Karpas-422 (cell line): ENCODE data around the gene SFTPB. TPM values are rescaled to one million over a fixed set of nuclear protein-coding genes. Genes with fewer than 3 reads are reported as not detected.
"Not testable (repeated sequence)": the region's sequence is repeated elsewhere in the genome, so short reads cannot be mapped to it uniquely, and the experiment has no call there.

ENCODE experiments used
- DNase-seq: peaks from one replicate; pipeline ENCODE4 v3.0.0-alpha.2; 2015
- H2AFZ ChIP-seq: fragments of 200-600 bp; sonication (generic); 2 replicates; pipeline ENCODE4 v1.6.1; 2014; ENCODE audit warnings: antibody characterized with exemption, low read length, mixed read lengths
- H3K27ac ChIP-seq: fragments of 200-600 bp; sonication (generic); 2 replicates; pipeline ENCODE4 v1.5.1; 2014; ENCODE audit warnings: mild to moderate bottlenecking, low read length, moderate library complexity
- H3K27me3 ChIP-seq: fragments of 200-600 bp; sonication (generic); 2 replicates; pipeline ENCODE4 v1.6.1; 2014; ENCODE audit warnings: low read length, mixed read lengths
- H3K36me3 ChIP-seq: fragments of 200-600 bp; sonication (generic); 2 replicates; pipeline ENCODE4 v1.6.1; 2014; ENCODE audit warnings: low read length, mixed read lengths; ENCODE audit not compliant: insufficient read depth
- H3K4me1 ChIP-seq: fragments of 200-600 bp; sonication (generic); 2 replicates; pipeline ENCODE4 v1.6.1; 2014; ENCODE audit warnings: mild to moderate bottlenecking, low read length, mixed read lengths
- H3K4me2 ChIP-seq: fragments of 200-600 bp; sonication (generic); 2 replicates; pipeline ENCODE4 v1.6.1; 2014; ENCODE audit warnings: low read length, low read depth, mild to moderate bottlenecking; ENCODE audit not compliant: poor library complexity, severe bottlenecking
- H3K4me3 ChIP-seq: fragments of 200-600 bp; sonication (generic); 2 replicates; pipeline ENCODE4 v1.5.1; 2014; ENCODE audit warnings: mild to moderate bottlenecking, antibody characterized with exemption, low read length, mixed read lengths
- H3K79me2 ChIP-seq: fragments of 200-600 bp; sonication (generic); 2 replicates; pipeline ENCODE4 v1.6.1; 2014; ENCODE audit warnings: mild to moderate bottlenecking, low read length, mixed read lengths
- H3K9ac ChIP-seq: fragments of 200-600 bp; sonication (generic); 2 replicates; pipeline ENCODE4 v1.6.0; 2014; ENCODE audit warnings: low read length
- H3K9me2 ChIP-seq: fragments of 200-600 bp; sonication (generic), shearing (Covaris generic); replicated peaks from 2 replicates; pipeline ENCODE4 v1.6.0; 2014; ENCODE audit warnings: mild to moderate bottlenecking, low read length, moderate library complexity; ENCODE audit not compliant: insufficient read depth
- H3K9me3 ChIP-seq: fragments of 300-700, 200-600 bp; sonication (generic); 2 replicates; pipeline ENCODE4 v1.6.1; 2014; ENCODE audit warnings: low read length, mixed read lengths
- H4K20me1 ChIP-seq: fragments of 200-600 bp; sonication (generic); 2 replicates; pipeline ENCODE4 v1.6.1; 2014; ENCODE audit warnings: mild to moderate bottlenecking, antibody characterized with exemption, low read length, low read depth; ENCODE audit not compliant: insufficient read depth
- total RNA-seq: library from RNA; depleted of rRNA; stranded (reverse); fragments of >200 nt; shearing (Covaris generic); gene quantifications from 2 replicates; pipeline ENCODE4 v1.2.3, GENCODE V29; 2014; ENCODE audit warnings: low replicate concordance

The SFTPB gene
- total RNA-seq, 1 experiment from 2014 or later = not detected

DNA sequence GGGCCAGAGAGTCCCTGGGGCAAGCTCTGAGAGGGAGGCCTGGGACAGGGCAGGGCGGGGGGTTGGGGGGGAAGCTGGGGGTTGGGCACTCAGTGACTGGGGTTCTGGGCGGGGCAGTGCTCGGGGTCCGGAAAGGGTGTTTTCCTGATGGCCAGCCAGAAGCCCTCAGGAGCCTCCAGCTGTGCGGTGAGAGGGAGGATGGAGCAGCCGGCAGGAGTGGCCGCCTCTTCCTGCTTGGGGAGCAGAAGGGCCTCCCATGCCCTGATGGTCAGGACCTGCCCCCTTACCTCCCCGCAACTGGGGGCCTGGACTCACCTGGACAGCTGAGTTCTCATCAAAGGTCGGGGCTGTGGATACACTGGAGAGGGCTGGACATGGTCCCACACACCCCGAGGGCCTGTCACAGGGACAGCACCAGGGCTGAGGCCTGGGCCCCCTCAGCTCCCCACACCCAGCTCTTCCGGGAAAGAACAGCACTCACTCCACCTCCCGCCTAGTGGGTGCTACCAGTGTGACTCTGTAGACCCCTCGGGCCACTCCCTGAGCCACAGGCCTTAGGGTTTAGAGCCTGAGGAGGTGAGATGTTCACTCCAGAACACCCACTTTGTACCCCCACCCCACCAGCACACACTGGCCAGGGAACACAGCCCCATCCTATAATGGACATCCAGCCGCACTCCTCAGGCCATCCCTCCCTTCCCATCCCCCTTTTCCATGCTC lies 6.7 kb downstream of the SFTPB start:
- Histone ChIP-seq H3K9me2 (no peaks in the 10 kb centered on the region), H3K9me3 (no peaks in the 10 kb centered on the region), H3K36me3 (no peaks in the 10 kb centered on the region), H3K9ac (no peak overlapping the region), H3K27me3 (no peaks in the 10 kb centered on the region), H3K4me2 (no peak overlapping the region), H3K27ac (no peak overlapping the region), H3K4me3 (no peak overlapping the region), H2AFZ (no peak overlapping the region), H3K4me1 (no peaks in the 10 kb centered on the region), H4K20me1 (no peaks in the 10 kb centered on the region), H3K79me2 (no peaks in the 10 kb centered on the region)
- DNase-seq = no peak

DNA sequence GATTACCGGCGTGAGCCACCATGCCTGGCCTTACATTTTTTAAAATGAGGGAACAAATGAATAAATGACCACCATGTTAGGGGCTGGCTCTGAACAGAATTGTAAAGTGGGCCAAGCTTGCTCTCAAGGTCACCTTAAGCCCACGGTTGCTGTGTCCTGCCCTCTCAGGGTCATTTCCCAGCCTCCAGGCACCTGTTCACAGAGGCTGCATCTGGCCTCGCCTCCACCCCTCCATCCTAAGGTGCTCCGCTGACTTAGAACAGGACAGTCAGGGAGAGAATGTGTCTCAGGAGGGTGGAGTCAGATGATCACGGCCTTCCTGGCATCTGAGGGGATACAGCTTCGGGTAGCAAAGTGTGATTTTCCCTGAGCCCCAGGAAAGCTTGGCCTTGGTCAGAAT lies 7.3 kb downstream of the SFTPB start:
- Histone ChIP-seq H3K36me3 (no peaks in the 10 kb centered on the region), H3K9me2 (no peaks in the 10 kb centered on the region), H3K79me2 (no peaks in the 10 kb centered on the region), H3K27ac (no peak overlapping the region), H3K4me3 (no peak overlapping the region), H4K20me1 (no peaks in the 10 kb centered on the region), H3K9ac (no peak overlapping the region), H3K4me1 (no peaks in the 10 kb centered on the region), H3K27me3 (no peaks in the 10 kb centered on the region), H3K4me2 (no peak overlapping the region), H3K9me3 (no peaks in the 10 kb centered on the region), H2AFZ (no peak overlapping the region)
- DNase-seq = no peak

GRCh38 chr2:85660301-85660700 lies 7.7 kb downstream of the SFTPB start:
- not testable (repeated sequence) for H3K9me3 ChIP-seq, H3K9me2 ChIP-seq, H3K27me3 ChIP-seq, H3K9ac ChIP-seq, DNase-seq, H3K4me3 ChIP-seq, H3K27ac ChIP-seq, H4K20me1 ChIP-seq, H3K4me1 ChIP-seq, H2AFZ ChIP-seq, H3K4me2 ChIP-seq, H3K36me3 ChIP-seq, H3K79me2 ChIP-seq

- no peaks in the 10 kb centered on the region for H4K20me1 ChIP-seq
- H3K4me1 ChIP-seq = no peaks in the 10 kb centered on the region
- DNase-seq = no peak
- H3K79me2 ChIP-seq = no peaks in the 10 kb centered on the region
- peaks cover under 1% of the 10 kb centered on the region; the same call in 1 of the 2 replicates for H3K36me3 ChIP-seq
- H3K27me3 ChIP-seq = no peaks in the 10 kb centered on the region
- H3K27ac ChIP-seq = no peak overlapping the region
- H3K4me2 ChIP-seq = no peak overlapping the region
- H3K4me3 ChIP-seq = no peak overlapping the region
- H2AFZ ChIP-seq = no peak overlapping the region
- no peaks in the 10 kb centered on the region for H3K9me2 ChIP-seq
- no peaks in the 10 kb centered on the region for H3K9me3 ChIP-seq
- H3K9ac ChIP-seq = no peak overlapping the region
These were observed 8.5 kb downstream of the SFTPB start for GRCh38 chr2:85659324-85659981.

- not testable (repeated sequence) for H3K27me3 ChIP-seq, H4K20me1 ChIP-seq, H3K4me2 ChIP-seq, H3K27ac ChIP-seq, H3K4me3 ChIP-seq, DNase-seq, H3K4me1 ChIP-seq, H3K79me2 ChIP-seq, H3K36me3 ChIP-seq, H3K9me3 ChIP-seq, H3K9me2 ChIP-seq, H2AFZ ChIP-seq, H3K9ac ChIP-seq
These were observed 10.6 kb downstream of the SFTPB start for GRCh38 chr2:85657399-85657798.

DNA sequence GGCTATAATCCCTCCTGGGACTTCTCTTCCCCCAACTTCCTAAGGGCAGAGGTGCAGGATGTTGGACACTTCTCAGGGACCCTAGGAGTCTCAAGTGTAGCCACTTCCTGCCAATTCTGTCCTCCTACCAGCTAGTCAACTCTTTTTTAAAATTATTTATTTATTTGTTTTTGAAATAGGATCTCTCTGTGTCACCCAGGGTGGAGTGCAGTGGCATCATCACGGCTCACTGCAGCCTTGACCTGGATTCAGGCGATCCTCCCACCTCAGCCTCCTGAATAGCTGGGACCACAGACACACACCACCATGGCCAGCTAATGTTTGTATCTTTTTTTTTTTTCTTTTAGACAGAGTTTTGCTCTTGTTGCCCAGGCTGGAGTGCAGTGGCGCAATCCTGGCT lies 11.5 kb downstream of the SFTPB start:
- H4K20me1 ChIP-seq = no peaks in the 10 kb centered on the region
- H3K9me3 ChIP-seq = no peaks in the 10 kb centered on the region
- no peak overlapping the region for H3K4me2 ChIP-seq
- H3K4me1 ChIP-seq = no peaks in the 10 kb centered on the region
- H3K36me3 ChIP-seq = peaks cover 10% of the 10 kb centered on the region
- no peaks in the 10 kb centered on the region for H3K9me2 ChIP-seq
- H3K27ac ChIP-seq = no peak overlapping the region
- no peaks in the 10 kb centered on the region for H3K27me3 ChIP-seq
- DNase-seq = no peak
- H3K4me3 ChIP-seq = no peak overlapping the region
- no peak overlapping the region for H3K9ac ChIP-seq
- H2AFZ ChIP-seq = no peak overlapping the region
- no peaks in the 10 kb centered on the region for H3K79me2 ChIP-seq

GRCh38 chr2:85655961-85656417 lies 12.0 kb downstream of the SFTPB start:
- Histone ChIP-seq H3K27me3 (no peaks in the 10 kb centered on the region), H3K9me3 (no peaks in the 10 kb centered on the region), H3K9ac (no peak overlapping the region), H4K20me1 (no peaks in the 10 kb centered on the region), H3K36me3 (peaks cover 15% of the 10 kb centered on the region), H3K9me2 (no peaks in the 10 kb centered on the region), H3K4me1 (no peaks in the 10 kb centered on the region), H3K27ac (no peak overlapping the region), H2AFZ (no peak overlapping the region), H3K4me2 (no peak overlapping the region), H3K79me2 (no peaks in the 10 kb centered on the region), H3K4me3 (no peak overlapping the region)
- DNase-seq = no peak

DNA sequence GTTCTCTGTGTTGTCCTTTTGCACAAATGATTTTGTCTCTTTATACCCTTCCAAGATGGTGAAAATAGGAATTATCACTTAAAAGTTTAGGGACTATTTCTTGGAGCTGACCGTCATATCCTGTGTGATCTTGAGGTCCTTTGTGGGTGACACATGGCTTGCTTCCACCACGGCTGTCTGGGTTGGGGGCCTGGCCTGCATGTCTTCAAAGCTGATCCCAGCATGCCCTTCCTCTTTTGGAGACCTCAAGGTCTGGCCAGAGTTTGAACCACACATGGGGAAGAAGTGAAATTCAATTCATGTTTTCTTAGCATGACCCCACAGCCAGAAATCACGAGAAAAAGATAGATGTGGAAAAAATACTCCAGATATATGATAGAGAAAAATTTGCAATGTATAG lies 14.0 kb downstream of the SFTPB start:
- H3K36me3 ChIP-seq = peaks cover 28% of the 10 kb centered on the region
- DNase-seq = no peak
- H3K79me2 ChIP-seq = no peaks in the 10 kb centered on the region
- H3K4me1 ChIP-seq = no peaks in the 10 kb centered on the region
- no peak overlapping the region for H3K4me3 ChIP-seq
- H3K9me2 ChIP-seq = no peaks in the 10 kb centered on the region
- H4K20me1 ChIP-seq = no peaks in the 10 kb centered on the region
- H3K4me2 ChIP-seq = no peak overlapping the region
- H3K27ac ChIP-seq = no peak overlapping the region
- no peak overlapping the region for H2AFZ ChIP-seq
- H3K9me3 ChIP-seq = no peaks in the 10 kb centered on the region
- no peak overlapping the region for H3K9ac ChIP-seq
- H3K27me3 ChIP-seq = no peaks in the 10 kb centered on the region
